Upper lobe of right lung (tissue), 1 donor: ENCODE data around the gene ZBED1. TPM values are rescaled to one million over a fixed set of nuclear protein-coding genes. Genes with fewer than 3 reads are reported as not detected.

Source experiments
- ATAC-seq: fragments of 200-7000 bp; cut with Tn5 transposase; one replicate; pipeline ENCODE4 v1.9.1; 2020; ENCODE audit warnings: mild to moderate bottlenecking, moderate library complexity
- DNase-seq: peaks from one replicate; pipeline ENCODE4 v3.0.0-alpha.2; 2020
- H3K27ac ChIP-seq: fragments of 200-600 bp; one replicate; pipeline ENCODE4 v1.8.0; 2022
- H3K27me3 ChIP-seq: fragments of 200-600 bp; one replicate; pipeline ENCODE4 v1.8.0; 2022; ENCODE audit warnings: mild to moderate bottlenecking
- H3K36me3 ChIP-seq: fragments of 200-600 bp; one replicate; pipeline ENCODE4 v1.8.0; 2022
- H3K4me1 ChIP-seq: fragments of 200-600 bp; one replicate; pipeline ENCODE4 v1.8.0; 2022
- H3K4me3 ChIP-seq: fragments of 200-600 bp; one replicate; pipeline ENCODE4 v1.8.0; 2022; ENCODE audit warnings: mild to moderate bottlenecking
- H3K9me3 ChIP-seq: fragments of 200-600 bp; one replicate; pipeline ENCODE4 v1.8.0; 2022
- CTCF ChIP-seq: fragments of 200-600 bp; IDR thresholded peaks from one replicate; pipeline ENCODE4 v1.8.0; 2022; ENCODE audit warnings: antibody characterized with exemption
- intact Hi-C: fragments of 100-400 bp; cut with DNase I; formaldehyde crosslinking; loops from one replicate; pipeline ENCODE4 v1.11.0; 2022
- total RNA-seq: library from RNA; stranded (reverse); fragmentation: NEBNext Ultra II Directional; extraction: Animal tissue kit (Norgen Biotek cat#: 25700); gene quantifications from one replicate; pipeline ENCODE4 v1.2.1, GENCODE V29; 2021
- donor health status: DM: no; HTN: yes; CAD: no; lungs with severe emphysema.

The ZBED1 gene
- total RNA-seq, 1 donor from 2014 or later: 40.0 TPM

- intact Hi-C loops: no loop called here
- TF ChIP-seq CTCF: no peak
- Histone ChIP-seq H3K4me1 (peaks cover 28% of the 10 kb centered on the region), H3K4me3 (peak overlapping the region; percentile 89), H3K9me3 (no peaks in the 10 kb centered on the region), H3K27ac (peak overlapping the region; percentile 91), H3K36me3 (peaks cover 16% of the 10 kb centered on the region), H3K27me3 (no peaks in the 10 kb centered on the region)
- DNase-seq: peak; percentile 21
- no peak for ATAC-seq
These were observed 1.3 kb downstream of the ZBED1 start for GRCh38 chrX:2499507-2499906.

GRCh38 chrX:2498781-2499302 lies 1.9 kb downstream of the ZBED1 start:
- H3K36me3 ChIP-seq: peaks cover 16% of the 10 kb centered on the region
- peak overlapping the region; percentile 89 for H3K4me3 ChIP-seq
- TF ChIP-seq CTCF: no peak
- no peaks in the 10 kb centered on the region for H3K9me3 ChIP-seq
- peaks cover 28% of the 10 kb centered on the region for H3K4me1 ChIP-seq
- ATAC-seq: peak; percentile 29
- H3K27me3 ChIP-seq: no peaks in the 10 kb centered on the region
- H3K27ac ChIP-seq: peak overlapping the region; percentile 91
- DNase-seq: peak; percentile 64
- intact Hi-C loops: no loop called here

GRCh38 chrX:2497961-2498780 lies 2.6 kb downstream of the ZBED1 start:
- DNase-seq (no peak), ATAC-seq (no peak)
- H3K27me3 ChIP-seq: no peaks in the 10 kb centered on the region
- peaks cover 28% of the 10 kb centered on the region for H3K4me1 ChIP-seq
- no peaks in the 10 kb centered on the region for H3K9me3 ChIP-seq
- H3K36me3 ChIP-seq: peaks cover 16% of the 10 kb centered on the region
- intact Hi-C loops: no loop called here
- peak overlapping the region; percentile 89 for H3K4me3 ChIP-seq
- H3K27ac ChIP-seq: peak overlapping the region; percentile 91
- no peak for TF ChIP-seq CTCF

- DNase-seq (peak; percentile 47), ATAC-seq (no peak)
- peaks cover 28% of the 10 kb centered on the region for H3K4me1 ChIP-seq
- no peak for TF ChIP-seq CTCF
- no peaks in the 10 kb centered on the region for H3K27me3 ChIP-seq
- intact Hi-C loops: no loop called here
- H3K27ac ChIP-seq: no peak overlapping the region
- no peak overlapping the region for H3K4me3 ChIP-seq
- no peaks in the 10 kb centered on the region for H3K9me3 ChIP-seq
- peaks cover 16% of the 10 kb centered on the region for H3K36me3 ChIP-seq
These were observed 5.2 kb downstream of the ZBED1 start for GRCh38 chrX:2495595-2495994.

GRCh38 chrX:2492531-2493218 lies 8.1 kb downstream of the ZBED1 start:
- Histone ChIP-seq H3K27ac (no peak overlapping the region), H3K4me1 (peaks cover 5% of the 10 kb centered on the region), H3K27me3 (no peaks in the 10 kb centered on the region), H3K9me3 (no peaks in the 10 kb centered on the region), H3K4me3 (no peak overlapping the region), H3K36me3 (peaks cover 42% of the 10 kb centered on the region)
- no peak for ATAC-seq
- intact Hi-C loops: no loop called here
- DNase-seq: peak; percentile 37
- TF ChIP-seq CTCF: no peak
